HG02642 (cell line): Measurements from ENCODE around the gene PLA2G12A.
"Not testable (repeated sequence)": the region's sequence is repeated elsewhere in the genome, so short reads cannot be mapped to it uniquely, and the experiment has no call there.

Experiments used
- ATAC-seq: cut with Tn5 transposase; IDR thresholded peaks from one replicate; pipeline ENCODE4 v1.9.1; 2021; ENCODE audit warnings: mild to moderate bottlenecking; ENCODE audit not compliant: unreplicated experiment, poor library complexity

PLA2G12A gene

GRCh38 chr4:109684727-109685126 is 45.1 kb downstream of the PLA2G12A start:
- ATAC-seq, result no peak

GRCh38 chr4:109683621-109684253 is 46.1 kb downstream of the PLA2G12A start:
- no peak for ATAC-seq

- no peak for ATAC-seq
Observed at GRCh38 chr4:109682875-109683274, 47.0 kb downstream of the PLA2G12A start.

GRCh38 chr4:109678925-109679324 is 50.9 kb downstream of the PLA2G12A start:
- ATAC-seq, result not testable (repeated sequence)

- ATAC-seq, result not testable (repeated sequence)
Observed at GRCh38 chr4:109678472-109678871, 51.4 kb downstream of the PLA2G12A start.

- no peak for ATAC-seq
Observed at GRCh38 chr4:109676886-109677285, 53.0 kb downstream of the PLA2G12A start.

GRCh38 chr4:109675843-109676242 is 54.0 kb downstream of the PLA2G12A start:
- no peak for ATAC-seq

GRCh38 chr4:109675181-109675580 is 54.7 kb downstream of the PLA2G12A start:
- ATAC-seq, result no peak

- no peak for ATAC-seq
Observed at GRCh38 chr4:109673303-109673702, 56.6 kb downstream of the PLA2G12A start.

GRCh38 chr4:109672169-109672930 is 57.5 kb downstream of the PLA2G12A start:
- no peak for ATAC-seq

GRCh38 chr4:109671350-109671749 is 58.5 kb downstream of the PLA2G12A start:
- no peak for ATAC-seq

GRCh38 chr4:109665783-109666485 is 63.9 kb downstream of the PLA2G12A start:
- no peak for ATAC-seq

GRCh38 chr4:109662771-109663170 is 67.1 kb downstream of the PLA2G12A start:
- no peak for ATAC-seq

GRCh38 chr4:109662116-109662515 is 67.8 kb downstream of the PLA2G12A start:
- ATAC-seq, result no peak
